Endothelial cell of umbilical vein (primary cell): ENCODE data around the gene SMKR1. TPM values are rescaled to one million over a fixed set of nuclear protein-coding genes. Genes with fewer than 3 reads are reported as not detected.

Source experiments
- BruUV-seq: library from RNA; stranded (reverse); fragments of 400-500 nt; replicated peaks from 2 replicates; lab custom pipeline; 2021; lab: Mats Ljungman, UMichigan
- CTCF ChIA-PET: fragments of 300-600, 350-600 bp; sonication (Branson Sonifier 250); formaldehyde crosslinking; loops from one replicate; lab custom pipeline; 2021; ENCODE audit warnings: antibody characterized with exemption, inconsistent platforms; lab: Charles Lee
- POLR2A ChIA-PET: fragments of 300-600, 350-600 bp; sonication (Branson Sonifier 250); formaldehyde crosslinking; loops from one replicate; lab custom pipeline; 2021; ENCODE audit warnings: antibody characterized with exemption, inconsistent platforms; lab: Charles Lee
- DNase-seq: peaks from one replicate; pipeline ENCODE4 v3.0.0-alpha.2; 2011; ENCODE audit warnings: low read depth, low spot score
- FAIRE-seq: peaks from 2 replicates; lab custom pipeline; 2011; peaks lifted over from hg19 to GRCh38; lab: Jason Lieb, UNC
- H2AFZ ChIP-seq: 2 replicates; pipeline ENCODE4 v1.6.0; 2012; ENCODE audit warnings: low read depth, low read length, control low read depth, inconsistent platforms
- H3K27ac ChIP-seq: 2 replicates; pipeline ENCODE4 v1.5.1; 2011; ENCODE audit warnings: low read depth, mild to moderate bottlenecking, control low read depth, low read length, moderate library complexity; ENCODE audit not compliant: insufficient read depth
- H3K27me3 ChIP-seq, 2 experiments: 2 replicates each; pipeline versions ENCODE4 v1.6.0 to v1.6.1; 2011; ENCODE audit warnings: low read length in 2 of 2, mixed read lengths in 1 of 2; ENCODE audit not compliant: control insufficient read depth in 2 of 2, insufficient read depth in 2 of 2
- H3K36me3 ChIP-seq, 2 experiments: 2 replicates in 1 of 2; 3 replicates in 1 of 2; pipeline ENCODE4 v1.5.1; 2011; ENCODE audit warnings: low read length in 2 of 2, mild to moderate bottlenecking in 1 of 2, moderate library complexity in 1 of 2; ENCODE audit not compliant: control insufficient read depth in 2 of 2, insufficient read depth in 2 of 2; ENCODE audit errors: extremely low read depth in 1 of 2
- H3K4me1 ChIP-seq: 3 replicates; pipeline ENCODE4 v1.5.1; 2011; ENCODE audit warnings: mild to moderate bottlenecking, low read length; ENCODE audit not compliant: control insufficient read depth, insufficient read depth; ENCODE audit errors: extremely low read depth
- H3K4me2 ChIP-seq: 2 replicates; pipeline ENCODE4 v1.6.1; 2011; ENCODE audit warnings: low read length, control low read depth, mixed read lengths; ENCODE audit not compliant: insufficient read depth
- H3K4me3 ChIP-seq, 3 experiments: fragments of 200-600 bp in 1 of 3; sonication (generic), shearing (Covaris generic) in 1 of 3; replicated peaks in 1 of 3; 2 replicates each; pipeline ENCODE4 v1.5.1; 2011 to 2016; ENCODE audit warnings: control low read depth in 3 of 3, low read length in 3 of 3, mild to moderate bottlenecking in 2 of 3, inconsistent platforms in 1 of 3, low read depth in 1 of 3, moderate library complexity in 1 of 3; ENCODE audit not compliant: insufficient read depth in 1 of 3
- H3K79me2 ChIP-seq: 2 replicates; pipeline ENCODE4 v1.6.0; 2012; ENCODE audit warnings: low read length, inconsistent platforms; ENCODE audit not compliant: control insufficient read depth, insufficient read depth
- H3K9ac ChIP-seq: replicated peaks from 2 replicates; pipeline ENCODE3; 2011; ENCODE audit warnings: low read length, control low read depth; ENCODE audit not compliant: insufficient read depth; ENCODE audit errors: extremely low read depth
- H3K9me1 ChIP-seq: replicated peaks from 3 replicates; pipeline ENCODE4 v1.6.0; 2011; ENCODE audit warnings: mild to moderate bottlenecking, low read length; ENCODE audit not compliant: control insufficient read depth, insufficient read depth; ENCODE audit errors: extremely low read depth
- H3K9me3 ChIP-seq: replicated peaks from 2 replicates; pipeline ENCODE4 v1.5.1; 2012; ENCODE audit warnings: low read length, inconsistent platforms; ENCODE audit not compliant: control insufficient read depth, insufficient read depth
- H4K20me1 ChIP-seq: replicated peaks from 2 replicates; pipeline ENCODE3; 2011; ENCODE audit warnings: mild to moderate bottlenecking, low read length; ENCODE audit not compliant: control insufficient read depth, insufficient read depth; ENCODE audit errors: extremely low read depth
- CTCF ChIP-seq, 2 donors: IDR thresholded peaks; 1 replicate in 1 of 2; 2 replicates in 1 of 2; pipeline ENCODE4 v1.5.1; 2011; ENCODE audit warnings: low read length in 2 of 2, mild to moderate bottlenecking in 2 of 2, moderate library complexity in 2 of 2, control low read depth in 1 of 2, inconsistent platforms in 1 of 2, low read depth in 1 of 2; ENCODE audit not compliant: insufficient read depth in 1 of 2; ENCODE audit errors: extremely low read depth in 1 of 2
- EZH2 ChIP-seq: IDR thresholded peaks from 2 replicates; pipeline ENCODE4 v1.6.1; 2012; ENCODE audit warnings: borderline replicate concordance, low read depth, mild to moderate bottlenecking, moderate library complexity, low read length, inconsistent platforms; ENCODE audit not compliant: severe bottlenecking
- FOS ChIP-seq: IDR thresholded peaks from 2 replicates; pipeline ENCODE4 v1.6.1; 2011; ENCODE audit warnings: mild to moderate bottlenecking, low read length, moderate library complexity, borderline replicate concordance; ENCODE audit not compliant: insufficient read depth
- GATA2 ChIP-seq: IDR thresholded peaks from 2 replicates; pipeline ENCODE4 v1.7.0; 2011; ENCODE audit warnings: low read depth, mild to moderate bottlenecking, moderate library complexity, mixed read lengths, low read length; ENCODE audit not compliant: insufficient read length, insufficient read depth
- JUN ChIP-seq: IDR thresholded peaks from 2 replicates; pipeline ENCODE4 v1.6.1; 2011; ENCODE audit warnings: borderline replicate concordance, low read depth; ENCODE audit not compliant: insufficient read length, insufficient read depth
- MAX ChIP-seq: IDR thresholded peaks from 2 replicates; pipeline ENCODE4 v1.6.1; 2011; ENCODE audit not compliant: insufficient read depth, insufficient read length
- MYC ChIP-seq: IDR thresholded peaks from one replicate; pipeline ENCODE4 v1.6.1; 2011; ENCODE audit warnings: mild to moderate bottlenecking, low read depth, low read length
- POLR2A ChIP-seq: IDR thresholded peaks from 2 replicates; pipeline ENCODE4 v1.6.1; 2012; ENCODE audit warnings: low read depth, mild to moderate bottlenecking, control low read depth, low read length
- POLR2AphosphoS5 ChIP-seq: IDR thresholded peaks from 2 replicates; pipeline ENCODE4 v1.6.1; 2012; ENCODE audit warnings: low read depth, mild to moderate bottlenecking, control low read depth, low read length, moderate library complexity; ENCODE audit not compliant: insufficient read depth
- dilution Hi-C: fragments of 300-500 bp; cut with MboI; formaldehyde crosslinking; loops from one replicate; pipeline ENCODE4 v1.15.0; 2019; ENCODE audit warnings: low sequenced_read_pairs; ENCODE audit not compliant: extremely low pct_ligation_motif_present
- intact Hi-C: fragments of 100-400 bp; cut with micrococcal nuclease; formaldehyde crosslinking; loops from one replicate; pipeline ENCODE4 v1.10.0; 2022
- polyA plus RNA-seq, 4 experiments: library from polyadenylated mRNA; depleted of rRNA in 3 of 4; stranded (reverse) in 3 of 4; unstranded in 1 of 4; fragments of >200 nt; gene quantifications; 2 replicates each; pipeline versions ENCODE4 v1.2.1 to v1.2.3, GENCODE V29; 2011 to 2012; ENCODE audit warnings: missing spikeins in 1 of 4
- total RNA-seq: library from RNA; stranded (reverse); gene quantifications from 2 replicates; pipeline ENCODE4 v1.2.3, GENCODE V29; 2021

The SMKR1 gene
- total and polyA plus RNA-seq, 2 donors (not counting 3 experiments of a cell fraction or from before 2014, with no cell fraction given): 0.64 TPM; not detected in 1

- dilution Hi-C loops (no loop called here), intact Hi-C loops (no loop called here)
- DNase-seq: no peak
- H4K20me1 ChIP-seq: no peaks in the 10 kb centered on the region
- H3K27me3 ChIP-seq: no peaks in the 10 kb centered on the region
- H3K36me3 ChIP-seq: no peaks in the 10 kb centered on the region
- POLR2A ChIA-PET: no interaction called here
- H3K9ac ChIP-seq: no peak overlapping the region
- H3K9me1 ChIP-seq: no peaks in the 10 kb centered on the region
- no peaks in the 10 kb centered on the region for H3K9me3 ChIP-seq
- TF ChIP-seq GATA2: no peak
- TF ChIP-seq JUN: no peak
- no peak for TF ChIP-seq MYC
- TF ChIP-seq POLR2A: no peak
- no peak for TF ChIP-seq CTCF (IDR thresholded peaks at IDR 0.05; ENCODE audit: extremely low read depth in 1 of 2, insufficient read depth in 1 of 2, low read depth in 1 of 2, low read length in 2 of 2)
- TF ChIP-seq FOS: no peak
- no peak for TF ChIP-seq MAX
- TF ChIP-seq EZH2: no peak
- no peak for TF ChIP-seq POLR2AphosphoS5
- H3K79me2 ChIP-seq: no peaks in the 10 kb centered on the region
- no peak overlapping the region for H2AFZ ChIP-seq
- H3K27ac ChIP-seq: no peak overlapping the region
- no peak overlapping the region for H3K4me2 ChIP-seq
- H3K4me3 ChIP-seq: no peak overlapping the region
- BruUV-seq: no TSS peak
- FAIRE-seq: no peak
- CTCF ChIA-PET: interaction anchor here (1.0 kb wide), 1 partner anchor 14 kb away, joined by 3 read pairs; no protein-coding TSS in a partner anchor
- H3K4me1 ChIP-seq: no peaks in the 10 kb centered on the region
Measured at GRCh38 chr7:129492391-129492790, 9.9 kb upstream of the SMKR1 start.
